CD4-positive, alpha-beta T cell treated with Interleukin-10 for 1 hour (primary cell): ENCODE measurements around the gene TRHDE.
"Not testable (repeated sequence)": the region's sequence is repeated elsewhere in the genome, so short reads cannot be mapped to it uniquely, and the experiment has no call there.

ENCODE experiments used
- DNase-seq: peaks from one replicate; pipeline ENCODE4 v3.0.0-alpha.2; 2020

The TRHDE gene

GRCh38 chr12:72453550-72453949, 181.4 kb downstream of the TRHDE start:
- DNase-seq = no peak

DNA sequence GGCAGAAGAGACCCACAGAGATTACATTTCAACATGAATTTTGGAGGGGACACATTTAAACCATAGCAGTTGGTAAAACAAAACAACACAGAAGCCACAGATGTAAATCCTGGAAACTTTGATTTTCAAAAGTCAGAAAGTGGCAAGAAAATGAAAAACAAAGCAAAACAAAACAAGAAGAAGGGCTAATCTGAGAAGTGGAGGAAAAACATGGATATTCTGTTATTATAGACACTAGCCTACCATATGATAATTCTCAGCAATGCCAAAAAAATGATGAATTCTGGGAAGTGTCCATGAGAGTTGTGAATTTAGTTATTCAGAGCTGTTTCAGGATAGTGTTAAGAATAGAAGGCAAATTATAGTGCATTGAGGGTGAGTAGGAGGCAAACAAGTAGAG, 192.3 kb downstream of the TRHDE start:
- no peak for DNase-seq

DNA sequence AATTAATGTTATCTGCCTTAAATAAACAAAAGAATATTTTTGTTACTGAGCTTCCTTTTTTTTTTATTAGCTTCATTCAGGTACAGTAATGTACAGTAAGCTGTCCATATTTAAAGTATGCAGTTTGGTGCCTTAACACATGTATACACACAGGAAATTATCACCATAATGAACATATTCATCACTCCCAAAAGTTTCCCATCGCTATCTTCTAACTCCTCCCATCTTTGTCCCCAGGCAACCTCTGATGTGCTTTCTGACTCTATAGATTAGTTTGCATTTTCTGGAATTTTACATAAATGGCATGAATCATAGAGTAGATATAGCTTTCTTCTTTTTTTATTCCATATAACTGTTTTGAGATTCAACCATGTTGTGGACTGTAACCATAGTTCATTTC, 193.0 kb downstream of the TRHDE start:
- DNase-seq = no peak

DNA sequence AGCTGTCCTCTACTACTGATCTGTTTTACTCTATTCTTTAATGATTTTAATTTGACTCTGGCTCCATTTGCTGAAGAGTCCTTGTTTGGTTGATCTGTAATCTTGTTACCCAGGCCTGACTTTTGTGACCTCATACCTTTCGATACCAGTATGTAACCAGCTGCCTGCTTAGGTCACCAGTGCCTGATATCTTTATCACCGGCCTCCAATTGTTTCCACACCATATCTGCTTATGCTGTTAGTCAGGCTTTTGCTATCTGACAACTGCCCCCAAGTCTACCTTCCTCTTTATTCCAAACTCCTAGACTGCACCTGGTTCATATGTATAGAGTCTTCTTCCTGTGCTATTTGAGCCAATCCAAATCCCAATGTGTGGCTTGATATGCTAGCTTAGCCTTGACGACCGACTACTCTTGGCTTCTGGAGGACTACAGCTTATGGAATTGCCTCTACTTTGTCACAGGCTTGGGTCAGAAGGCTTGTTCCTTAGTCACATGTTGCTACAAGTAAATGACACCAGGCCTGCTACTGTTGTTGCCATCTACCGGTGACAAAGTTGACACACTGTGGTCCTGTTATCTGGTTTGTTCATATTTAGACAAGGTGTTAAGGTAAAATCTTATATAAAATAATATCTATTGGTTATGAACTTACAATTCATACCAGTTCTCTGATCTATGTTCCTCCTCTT, 193.9 kb downstream of the TRHDE start:
- no peak for DNase-seq

DNA sequence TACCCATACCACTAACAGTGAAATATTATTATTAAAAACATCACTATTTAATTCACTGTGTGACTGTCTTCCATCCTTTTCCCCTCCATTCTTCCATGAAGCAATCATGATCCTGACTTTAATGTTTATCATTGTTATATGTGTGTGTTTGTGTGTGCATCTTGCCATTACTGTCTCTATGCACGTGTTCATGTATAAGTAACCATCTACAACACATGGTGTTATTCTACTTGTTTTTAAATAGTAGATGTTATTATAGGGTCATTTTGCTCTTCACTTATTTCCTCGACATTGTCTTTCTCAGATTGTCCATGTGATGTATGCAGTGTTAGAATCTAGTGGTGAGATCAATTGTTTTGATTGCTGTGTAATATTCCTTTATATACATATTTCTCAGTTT, 195.8 kb downstream of the TRHDE start:
- no peak for DNase-seq

GRCh38 chr12:72468505-72468904, 196.3 kb downstream of the TRHDE start:
- DNase-seq = no peak

DNA sequence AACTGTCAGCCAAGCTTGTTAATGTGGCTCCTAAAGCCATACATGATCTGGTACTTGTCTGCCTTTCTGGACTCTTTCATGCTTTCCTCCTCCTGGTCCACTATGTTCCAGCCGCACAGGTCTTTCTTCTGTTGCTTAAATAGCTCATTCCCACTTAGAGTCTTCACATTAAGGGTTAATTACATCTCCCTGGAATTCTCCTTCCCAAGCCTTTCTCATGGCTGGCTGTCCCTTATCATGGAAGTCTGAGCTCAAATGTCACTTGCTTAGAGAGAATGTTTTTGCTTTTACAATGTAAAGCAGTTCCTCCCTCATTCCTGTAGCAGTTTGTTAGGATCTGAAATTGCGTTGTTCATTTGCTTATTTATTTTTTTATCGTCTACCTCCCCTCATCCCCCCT, 199.6 kb downstream of the TRHDE start:
- no peak for DNase-seq

- no peak for DNase-seq
Measured at GRCh38 chr12:72472350-72472749, 200.2 kb downstream of the TRHDE start.

GRCh38 chr12:72476301-72476700, 204.1 kb downstream of the TRHDE start:
- DNase-seq = no peak

DNA sequence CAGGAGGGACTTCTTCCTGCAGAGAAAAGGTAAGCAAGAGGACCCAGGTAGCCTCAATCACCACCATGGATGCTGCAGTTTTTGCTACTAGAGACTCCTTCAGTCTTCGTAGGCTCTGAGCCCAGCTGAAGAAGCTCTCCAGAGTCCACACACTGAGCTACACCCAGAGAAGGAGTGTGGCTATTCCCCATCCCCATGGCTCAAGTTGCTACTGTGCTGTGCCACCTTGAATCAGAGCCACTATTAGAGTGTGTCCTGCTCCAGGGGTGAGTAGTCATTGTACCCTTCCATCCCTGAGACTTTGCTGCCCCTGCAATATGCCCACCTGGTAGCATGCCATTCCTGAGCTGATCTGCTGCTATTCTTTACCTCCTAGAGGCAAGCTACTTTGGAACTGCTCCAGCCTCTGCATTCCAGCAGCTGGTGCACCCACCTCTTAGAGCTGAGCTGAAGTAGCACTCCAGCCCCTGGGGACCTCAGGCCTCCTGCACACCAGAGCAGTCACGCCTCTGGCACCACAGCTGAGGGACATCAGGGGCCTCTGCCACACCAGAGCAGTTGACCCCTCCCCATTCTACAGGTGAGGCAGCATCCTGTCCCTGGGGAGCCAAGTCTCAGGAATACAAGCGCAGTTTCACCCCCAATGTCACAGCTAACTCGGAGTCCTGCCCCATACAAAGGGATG, 213.0 kb downstream of the TRHDE start:
- DNase-seq = no peak

DNA sequence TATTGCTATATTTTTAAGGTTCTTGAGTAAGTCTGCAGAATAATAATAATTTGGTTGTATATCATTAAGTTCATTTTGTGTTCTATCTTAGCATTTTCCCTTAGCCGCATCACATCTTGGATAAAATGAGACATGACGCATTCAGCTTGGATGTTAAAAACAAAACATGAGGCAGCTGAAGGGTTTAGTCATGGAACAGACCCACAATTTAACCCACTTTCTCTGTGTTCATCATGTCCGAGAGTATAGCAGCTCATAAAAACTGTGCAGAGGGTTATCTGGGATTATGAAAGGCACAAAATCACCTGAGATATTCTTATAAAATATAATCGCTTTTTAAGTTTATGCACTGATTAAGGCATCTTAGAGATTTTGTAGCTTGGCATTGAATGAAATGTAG, 219.3 kb downstream of the TRHDE start:
- DNase-seq = no peak

DNA sequence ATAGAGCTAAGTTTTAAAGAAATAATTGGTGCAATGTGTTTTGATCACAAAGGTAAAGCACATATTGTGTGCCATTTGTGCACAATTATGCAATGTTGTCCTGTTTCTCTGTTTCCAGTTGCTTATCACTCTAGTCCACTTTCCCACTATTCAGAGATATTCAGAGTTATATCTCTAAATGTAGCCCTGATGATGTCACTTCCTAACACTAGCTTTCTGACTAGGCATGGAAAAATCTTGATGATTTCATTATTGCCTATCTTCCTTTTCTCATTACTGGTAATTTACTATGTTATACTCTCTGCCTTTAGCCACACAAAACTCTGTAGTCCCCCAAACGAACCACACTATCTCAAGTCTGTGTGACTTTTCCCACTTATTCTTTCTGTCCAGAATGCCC, 221.2 kb downstream of the TRHDE start:
- no peak for DNase-seq

DNA sequence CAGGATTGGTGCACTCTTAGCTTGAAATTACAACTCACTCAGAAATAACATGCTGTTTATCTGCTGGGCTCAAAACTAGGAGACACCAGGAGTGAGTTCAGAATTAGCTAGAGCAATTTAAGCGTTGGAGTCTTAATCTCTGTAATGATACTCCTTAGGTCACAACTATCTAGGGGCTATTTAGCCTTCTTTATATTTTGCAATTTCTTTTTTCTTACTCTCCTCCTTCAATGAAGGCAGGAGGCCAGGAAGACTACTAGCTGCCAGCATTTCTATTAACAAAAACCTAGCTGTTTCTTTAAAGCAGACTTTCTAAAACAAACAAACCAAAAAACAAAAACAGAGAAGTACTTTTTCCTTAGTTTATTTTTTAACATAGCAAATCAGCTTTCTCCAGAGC, 226.2 kb downstream of the TRHDE start:
- DNase-seq = no peak

DNA sequence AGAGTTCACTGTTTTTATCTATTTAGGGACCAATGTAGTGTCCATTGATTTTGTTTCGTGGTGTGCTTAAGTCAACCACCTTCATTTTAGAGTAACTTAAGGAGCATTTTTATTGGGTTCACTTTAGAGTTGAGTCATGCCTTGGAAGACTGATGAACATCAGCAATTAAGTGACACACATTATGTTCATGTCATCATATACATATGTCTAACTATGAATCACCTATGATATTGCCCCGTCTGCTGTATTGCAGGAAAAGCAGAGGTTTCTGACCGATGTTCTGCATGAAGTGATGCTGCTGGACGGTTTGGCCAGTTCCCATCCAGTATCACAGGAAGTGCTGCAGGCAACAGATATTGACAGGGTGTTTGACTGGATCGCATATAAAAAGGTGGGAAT, 227.1 kb downstream of the TRHDE start:
- no peak for DNase-seq

DNA sequence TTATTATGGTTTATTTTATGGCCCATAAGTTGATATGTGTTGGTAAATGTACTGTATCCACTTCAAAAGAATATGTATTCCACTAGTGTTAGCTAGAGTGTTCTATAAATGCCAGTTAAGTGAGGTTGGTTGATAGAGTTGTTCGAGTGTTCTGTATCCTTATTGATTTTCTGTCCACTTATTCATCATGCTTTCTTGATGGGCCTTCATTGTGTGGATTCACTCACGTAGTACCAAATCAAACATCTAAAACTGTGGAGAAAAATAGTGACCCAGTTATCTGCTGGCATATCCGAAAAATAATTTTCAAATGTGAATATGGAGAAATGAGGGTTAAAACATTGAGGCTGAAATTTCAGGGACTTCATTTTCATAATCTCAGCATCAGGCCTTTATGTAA, 230.4 kb downstream of the TRHDE start:
- no peak for DNase-seq

DNA sequence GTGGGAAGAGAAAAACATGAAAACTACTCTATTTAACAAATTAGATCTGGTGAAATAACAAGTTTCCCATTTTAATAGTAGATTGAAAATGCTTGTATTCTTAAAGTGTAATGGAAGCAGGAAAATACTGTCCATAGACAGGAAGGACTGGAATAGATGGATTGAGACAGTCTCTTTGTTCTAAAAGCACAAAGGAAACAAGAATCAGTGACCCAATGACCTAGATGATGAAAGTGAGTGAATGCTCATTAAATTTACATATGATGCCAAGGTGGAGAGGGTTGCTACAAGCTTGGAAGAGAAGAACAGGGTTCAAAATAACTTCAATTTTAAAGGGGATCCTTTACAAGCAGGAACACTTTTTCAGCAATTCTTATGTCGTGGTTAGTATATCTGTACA, 233.1 kb downstream of the TRHDE start:
- DNase-seq = no peak

- DNase-seq = no peak
Measured at GRCh38 chr12:72509891-72510290, 237.7 kb downstream of the TRHDE start.

- DNase-seq = no peak
Measured at GRCh38 chr12:72510772-72511171, 238.6 kb downstream of the TRHDE start.

DNA sequence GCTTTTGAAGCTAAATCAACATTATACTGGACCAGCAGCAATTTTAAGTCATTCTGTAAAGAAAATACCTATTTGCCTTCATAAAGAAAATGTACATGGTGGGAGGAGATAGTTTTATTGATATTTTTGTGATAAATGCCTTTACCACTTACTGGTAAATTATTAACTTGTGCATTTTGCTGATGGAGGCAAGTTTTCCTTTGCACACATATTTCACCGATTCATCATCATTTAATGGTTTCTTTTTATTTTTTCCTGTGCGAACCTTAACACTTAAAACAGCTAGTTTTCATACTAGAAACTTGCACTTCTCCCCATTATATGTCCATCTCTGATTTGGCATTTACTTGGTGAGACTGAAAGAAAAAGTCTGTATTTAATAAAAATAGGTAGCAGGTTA, 239.3 kb downstream of the TRHDE start:
- DNase-seq = no peak

GRCh38 chr12:72511906-72512305, 239.7 kb downstream of the TRHDE start:
- no peak for DNase-seq

DNA sequence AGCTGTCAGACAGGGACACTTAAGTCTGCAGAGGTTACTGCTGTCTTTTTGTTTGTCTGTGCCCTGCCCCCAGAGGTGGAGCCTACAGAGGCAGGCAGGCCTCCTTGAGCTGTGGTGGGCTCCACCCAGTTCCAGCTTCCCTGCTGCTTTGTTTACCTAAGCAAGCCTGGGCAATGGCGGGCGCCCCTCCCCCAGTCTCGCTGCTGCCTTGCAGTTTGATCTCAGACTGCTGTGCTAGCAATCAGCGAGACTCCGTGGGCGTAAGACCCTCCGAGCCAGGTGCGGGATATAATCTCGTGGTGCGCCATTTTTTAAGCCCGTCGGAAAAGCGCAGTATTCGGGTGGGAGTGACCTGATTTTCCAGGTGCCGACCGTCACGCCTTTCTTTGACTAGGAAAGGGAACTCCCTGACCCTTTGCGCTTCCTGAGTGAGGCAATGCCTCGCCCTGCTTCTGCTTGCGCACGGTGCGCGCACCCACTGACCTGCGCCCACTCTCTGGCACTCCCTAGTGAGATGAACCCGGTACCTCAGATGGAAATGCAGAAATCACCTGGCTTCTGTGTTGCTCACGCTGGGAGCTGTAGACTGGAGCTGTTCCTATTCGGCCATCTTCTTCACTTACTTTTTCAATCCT, 248.0 kb downstream of the TRHDE start:
- not testable (repeated sequence) for DNase-seq

DNA sequence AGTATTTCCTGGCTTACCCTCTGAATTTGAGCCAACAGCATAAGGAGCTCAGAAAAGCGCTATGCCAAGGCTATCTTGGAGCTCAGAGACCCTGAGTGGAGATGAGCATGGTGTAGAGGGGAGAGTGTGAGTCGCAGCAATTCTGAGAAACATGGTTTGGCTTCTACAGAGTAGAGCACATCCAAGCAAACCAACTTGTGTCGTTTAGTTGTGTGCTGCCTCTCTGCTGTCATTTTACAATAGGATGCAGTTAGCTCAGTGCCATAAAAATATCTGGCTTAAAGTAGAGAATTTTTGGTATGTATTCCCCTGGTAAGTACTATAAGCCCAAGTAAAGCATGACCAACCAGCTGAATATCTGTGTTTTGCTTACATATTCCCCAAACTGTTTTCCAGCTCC, 249.2 kb downstream of the TRHDE start:
- DNase-seq = no peak

GRCh38 chr12:72522411-72522810, 250.2 kb downstream of the TRHDE start:
- no peak for DNase-seq

DNA sequence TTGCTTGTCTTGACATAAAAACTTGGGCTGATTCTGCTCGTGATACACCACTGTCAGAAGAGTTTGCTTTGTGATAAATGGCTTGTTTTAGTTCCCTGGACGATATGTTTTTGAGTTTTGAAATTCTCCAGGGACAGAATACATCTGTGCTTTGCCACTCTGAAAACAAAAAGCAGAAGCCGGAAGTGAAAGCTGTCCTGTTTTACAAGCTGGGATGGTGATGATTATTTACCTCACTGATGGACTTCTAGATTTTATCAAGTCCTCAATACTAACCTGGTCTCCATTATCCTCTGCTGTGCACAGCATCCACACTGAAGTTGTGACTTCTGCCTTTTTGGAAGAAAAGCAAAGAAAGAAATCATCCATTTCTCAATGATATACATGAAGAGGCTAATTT, 251.6 kb downstream of the TRHDE start:
- DNase-seq = no peak
